DND-41 (cell line): ENCODE results near the gene GDF11.

Experiments used
- ATAC-seq: fragments of 200-7000 bp; cut with Tn5 transposase; 3 replicates; pipeline ENCODE4 v1.9.1; 2021; ENCODE audit warnings: low read depth; ENCODE audit not compliant: insufficient read depth
- DNase-seq: peaks from one replicate; pipeline ENCODE4 v3.0.0-alpha.2; 2020
- H2AFZ ChIP-seq: 2 replicates; pipeline ENCODE4 v1.6.0; 2012; ENCODE audit warnings: low read depth, low read length
- H3K27ac ChIP-seq: 2 replicates; pipeline ENCODE4 v1.5.1; 2012; ENCODE audit warnings: low read length, inconsistent platforms
- H3K27me3 ChIP-seq: fragments of 200-600 bp; sonication (generic); 2 replicates; pipeline ENCODE4 v1.6.0; 2012; ENCODE audit warnings: low read length, mild to moderate bottlenecking, inconsistent platforms; ENCODE audit not compliant: insufficient read depth, poor library complexity
- H3K36me3 ChIP-seq: 2 replicates; pipeline ENCODE4 v1.5.1; 2012; ENCODE audit warnings: low read length, inconsistent platforms; ENCODE audit not compliant: insufficient read depth
- H3K4me1 ChIP-seq: 2 replicates; pipeline ENCODE4 v1.5.1; 2012; ENCODE audit warnings: mild to moderate bottlenecking, low read length; ENCODE audit not compliant: insufficient read depth
- H3K4me2 ChIP-seq: 2 replicates; pipeline ENCODE4 v1.6.0; 2012; ENCODE audit warnings: mild to moderate bottlenecking, moderate library complexity, low read length, inconsistent platforms; ENCODE audit not compliant: insufficient read depth
- H3K4me3 ChIP-seq, 2 experiments: fragments of 200-600 bp in 1 of 2; shearing (Covaris generic) in 1 of 2; 2 replicates each; pipeline ENCODE4 v1.5.1; 2012 to 2016; ENCODE audit warnings: inconsistent platforms in 2 of 2, low read length in 2 of 2, mild to moderate bottlenecking in 2 of 2, low read depth in 1 of 2, moderate library complexity in 1 of 2
- H3K79me2 ChIP-seq: 2 replicates; pipeline ENCODE4 v1.6.0; 2012; ENCODE audit warnings: low read length, inconsistent platforms; ENCODE audit not compliant: insufficient read depth
- H3K9ac ChIP-seq: 2 replicates; pipeline ENCODE4 v1.6.0; 2012; ENCODE audit warnings: low read depth, mild to moderate bottlenecking, inconsistent platforms, low read length, moderate library complexity
- H3K9me3 ChIP-seq: 2 replicates; pipeline ENCODE4 v1.5.1; 2012; ENCODE audit warnings: low read length, moderate library complexity, mild to moderate bottlenecking, inconsistent platforms; ENCODE audit not compliant: insufficient read depth, severe bottlenecking
- H4K20me1 ChIP-seq: 2 replicates; pipeline ENCODE4 v1.6.0; 2012; ENCODE audit warnings: low read length; ENCODE audit not compliant: insufficient read depth
- CTCF ChIP-seq: IDR thresholded peaks from 2 replicates; pipeline ENCODE4 v1.5.1; 2012; ENCODE audit warnings: borderline replicate concordance, low read length, moderate library complexity, mild to moderate bottlenecking; ENCODE audit not compliant: poor library complexity, severe bottlenecking; ENCODE audit errors: extremely low read depth
- EZH2 ChIP-seq: IDR thresholded peaks from 3 replicates; pipeline ENCODE4 v1.6.1; 2012; ENCODE audit warnings: borderline replicate concordance, low read depth, mild to moderate bottlenecking, moderate library complexity, low read length, inconsistent platforms; ENCODE audit not compliant: severe bottlenecking

Gene GDF11

GRCh38 chr12:55797550-55797949 is 54.6 kb downstream of the GDF11 start:
- H4K20me1 ChIP-seq = peaks cover 6% of the 10 kb centered on the region
- DNase-seq = no peak

More at GRCh38 chr12:55797550-55797949, 54.6 kb downstream of the GDF11 start:
- H3K4me3 ChIP-seq = no peak overlapping the region
- H3K9me3 ChIP-seq = no peaks in the 10 kb centered on the region
- TF ChIP-seq EZH2 = no peak
- no peak for TF ChIP-seq CTCF
- ATAC-seq = no peak
- no peaks in the 10 kb centered on the region for H3K4me1 ChIP-seq
- no peak overlapping the region for H2AFZ ChIP-seq
- peaks cover 36% of the 10 kb centered on the region for H3K79me2 ChIP-seq
- H3K27ac ChIP-seq = no peak overlapping the region
- no peak overlapping the region for H3K4me2 ChIP-seq
- H3K36me3 ChIP-seq = peaks cover 92% of the 10 kb centered on the region
- no peaks in the 10 kb centered on the region for H3K27me3 ChIP-seq
- H3K9ac ChIP-seq = no peak overlapping the region
